ENCODE results near the gene DUSP6. TPM values are rescaled to one million over a fixed set of nuclear protein-coding genes. Genes with fewer than 3 reads are reported as not detected.

DUSP6 gene
- total and polyA plus RNA-seq, 2 of the 13 experiments (the other 11 are each of a cell fraction or from before 2014, with no cell fraction given), result 40.9 to 161 TPM

DNA sequence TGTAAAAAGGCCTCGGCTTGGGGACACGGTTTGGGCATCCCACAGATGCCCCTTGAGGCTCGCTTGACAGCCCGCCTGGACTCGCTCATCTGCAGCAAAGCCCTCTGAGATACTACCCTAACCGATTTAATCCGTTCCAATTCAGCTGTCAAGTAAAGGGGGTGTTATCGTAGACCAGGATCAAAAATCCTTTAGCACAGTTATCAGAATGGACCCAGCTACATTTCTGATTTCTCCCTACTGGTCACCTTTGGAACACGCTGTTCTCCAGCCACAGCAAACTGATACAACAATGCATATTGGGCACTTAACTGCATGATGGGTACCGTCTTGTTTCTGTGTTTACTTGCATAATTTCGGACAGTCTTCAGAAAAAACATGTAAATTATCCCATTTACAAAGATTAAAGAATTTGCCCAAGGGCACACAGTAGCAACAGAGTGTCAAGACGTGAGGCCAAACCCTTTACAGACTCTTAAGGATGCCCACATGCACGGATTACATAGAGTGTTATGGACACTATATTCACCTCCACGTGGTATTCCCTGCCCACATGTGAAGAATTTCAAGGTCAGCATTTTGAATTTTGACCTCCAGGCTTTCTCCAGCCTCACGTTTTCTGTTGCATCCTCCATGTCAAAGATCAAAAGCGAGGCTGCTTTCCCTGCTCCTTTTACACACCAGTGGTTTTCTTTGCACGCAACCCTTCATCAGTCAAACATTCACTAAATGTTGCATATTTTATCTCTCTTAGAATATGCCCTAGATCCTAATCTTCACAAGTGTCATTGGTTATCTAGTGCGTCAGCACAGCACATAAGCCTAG is 3.2 kb upstream of the DUSP6 start (continued):
- TF ChIP-seq, protein P1, sequence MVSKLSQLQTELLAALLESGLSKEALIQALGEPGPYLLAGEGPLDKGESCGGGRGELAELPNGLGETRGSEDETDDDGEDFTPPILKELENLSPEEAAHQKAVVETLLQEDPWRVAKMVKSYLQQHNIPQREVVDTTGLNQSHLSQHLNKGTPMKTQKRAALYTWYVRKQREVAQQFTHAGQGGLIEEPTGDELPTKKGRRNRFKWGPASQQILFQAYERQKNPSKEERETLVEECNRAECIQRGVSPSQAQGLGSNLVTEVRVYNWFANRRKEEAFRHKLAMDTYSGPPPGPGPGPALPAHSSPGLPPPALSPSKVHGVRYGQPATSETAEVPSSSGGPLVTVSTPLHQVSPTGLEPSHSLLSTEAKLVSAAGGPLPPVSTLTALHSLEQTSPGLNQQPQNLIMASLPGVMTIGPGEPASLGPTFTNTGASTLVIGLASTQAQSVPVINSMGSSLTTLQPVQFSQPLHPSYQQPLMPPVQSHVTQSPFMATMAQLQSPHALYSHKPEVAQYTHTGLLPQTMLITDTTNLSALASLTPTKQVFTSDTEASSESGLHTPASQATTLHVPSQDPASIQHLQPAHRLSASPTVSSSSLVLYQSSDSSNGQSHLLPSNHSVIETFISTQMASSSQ (IDR thresholded peaks at IDR 0.05; ENCODE audit: low read depth), result peak; percentile 83
- TF ChIP-seq, protein P1 (CRISPR knock-in tag; IDR thresholded peaks at IDR 0.05; ENCODE audit: borderline replicate concordance), result peak; percentile 80; the same call in 1 of the 2 replicates
- peak; percentile 77; the same call in 1 of the 2 replicates for TF ChIP-seq ZC3H13 (CRISPR knock-in tag; IDR thresholded peaks at IDR 0.05)
- TF ChIP-seq, protein P2, sequence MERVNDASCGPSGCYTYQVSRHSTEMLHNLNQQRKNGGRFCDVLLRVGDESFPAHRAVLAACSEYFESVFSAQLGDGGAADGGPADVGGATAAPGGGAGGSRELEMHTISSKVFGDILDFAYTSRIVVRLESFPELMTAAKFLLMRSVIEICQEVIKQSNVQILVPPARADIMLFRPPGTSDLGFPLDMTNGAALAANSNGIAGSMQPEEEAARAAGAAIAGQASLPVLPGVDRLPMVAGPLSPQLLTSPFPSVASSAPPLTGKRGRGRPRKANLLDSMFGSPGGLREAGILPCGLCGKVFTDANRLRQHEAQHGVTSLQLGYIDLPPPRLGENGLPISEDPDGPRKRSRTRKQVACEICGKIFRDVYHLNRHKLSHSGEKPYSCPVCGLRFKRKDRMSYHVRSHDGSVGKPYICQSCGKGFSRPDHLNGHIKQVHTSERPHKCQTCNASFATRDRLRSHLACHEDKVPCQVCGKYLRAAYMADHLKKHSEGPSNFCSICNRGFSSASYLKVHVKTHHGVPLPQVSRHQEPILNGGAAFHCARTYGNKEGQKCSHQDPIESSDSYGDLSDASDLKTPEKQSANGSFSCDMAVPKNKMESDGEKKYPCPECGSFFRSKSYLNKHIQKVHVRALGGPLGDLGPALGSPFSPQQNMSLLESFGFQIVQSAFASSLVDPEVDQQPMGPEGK (CRISPR knock-in tag; IDR thresholded peaks at IDR 0.05), result peak; percentile 61
- peak; percentile 98 for TF ChIP-seq ARID5B (CRISPR knock-in tag; IDR thresholded peaks at IDR 0.05)
- TF ChIP-seq MXD4 (CRISPR knock-in tag; IDR thresholded peaks at IDR 0.05), result peak; percentile 57; the same call in 1 of the 2 replicates
- peak; percentile 81 for TF ChIP-seq MYC (CRISPR knock-in tag; IDR thresholded peaks at IDR 0.05; ENCODE audit: borderline replicate concordance)
- 0 out of 2 replicates have a peak, but pooled peaks have one; percentile 30 for TF ChIP-seq ZFP91 (CRISPR knock-in tag; IDR thresholded peaks at IDR 0.05; ENCODE audit: borderline replicate concordance)
- TF ChIP-seq ATF4 (CRISPR knock-in tag; IDR thresholded peaks at IDR 0.05), result peak in 1 of 2 experiments; percentile 54; a peak in 1 of 4 replicates
- TF ChIP-seq SPEN (CRISPR knock-in tag; IDR thresholded peaks at IDR 0.05; ENCODE audit: low read depth), result no peak
- peak in 1 of 2 experiments; percentile 60; a peak in 2 of 4 replicates for TF ChIP-seq EP300 (IDR thresholded peaks at IDR 0.05; ENCODE audit: low read depth in 2 of 2, low read length in 2 of 2)
- TF ChIP-seq EP300 (CRISPR knock-in tag; IDR thresholded peaks at IDR 0.05; ENCODE audit: borderline replicate concordance), result peak; percentile 66; the same call in 1 of the 2 replicates
- peak; percentile 77 for TF ChIP-seq RARA (CRISPR knock-in tag; IDR thresholded peaks at IDR 0.05)
- TF ChIP-seq PAX8 (CRISPR knock-in tag; IDR thresholded peaks at IDR 0.05; ENCODE audit: borderline replicate concordance), result 0 out of 2 replicates have a peak, but pooled peaks have one; percentile 57
